C1 segment of cervical spinal cord (tissue), 14 donors: ENCODE measurements around the gene PCDHA12.
"Not testable (repeated sequence)": the region's sequence is repeated elsewhere in the genome, so short reads cannot be mapped to it uniquely, and the experiment has no call there.

Experiments
- DNase-seq, 14 donors: peaks; one replicate each; lab custom pipeline; 2025; lab: John Stamatoyannopoulos, UW

The PCDHA12 gene

DNA sequence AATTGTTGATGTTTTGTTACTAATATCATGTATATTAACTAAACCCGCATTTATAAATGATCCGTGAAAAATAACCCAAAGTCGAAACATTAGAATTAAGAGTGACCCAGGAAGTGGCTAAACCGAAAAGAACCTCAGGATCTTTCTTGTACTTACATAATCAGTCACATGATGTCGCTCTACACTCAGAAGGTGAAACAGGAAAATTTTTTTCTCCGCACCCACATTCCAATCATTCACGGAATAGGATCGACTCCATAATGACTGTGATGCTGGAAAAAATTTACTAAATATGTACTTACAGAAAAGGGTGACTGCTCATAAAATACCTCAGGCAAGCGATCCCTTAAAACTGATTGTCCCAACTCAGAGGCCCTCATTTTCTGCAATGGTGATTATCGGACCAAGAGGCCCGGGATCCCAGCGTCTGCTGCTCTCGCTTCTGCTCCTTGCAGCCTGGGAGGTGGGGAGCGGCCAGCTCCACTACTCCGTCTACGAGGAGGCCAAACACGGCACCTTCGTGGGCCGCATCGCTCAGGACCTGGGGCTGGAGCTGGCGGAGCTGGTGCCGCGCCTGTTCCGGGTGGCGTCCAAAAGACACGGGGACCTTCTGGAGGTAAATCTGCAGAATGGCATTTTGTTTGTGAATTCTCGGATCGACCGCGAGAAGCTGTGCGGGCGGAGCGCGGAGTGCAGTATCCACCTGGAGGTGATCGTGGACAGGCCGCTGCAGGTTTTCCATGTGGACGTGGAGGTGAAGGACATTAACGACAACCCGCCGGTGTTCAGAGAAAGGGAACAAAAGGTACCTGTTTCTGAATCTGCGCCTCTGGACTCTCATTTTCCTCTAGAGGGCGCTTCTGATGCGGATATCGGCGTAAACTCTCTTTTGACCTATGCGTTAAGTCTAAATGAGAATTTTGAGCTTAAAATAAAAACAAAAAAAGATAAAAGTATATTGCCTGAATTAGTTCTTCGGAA, at the start of gene PCDHA12:
PCDHA12 (plus strand) TSS at position 224 of the 981 bp plus-strand sequence; CDS start at position 389, 165 bp downstream.
- peak in 1 of 14 donors; percentile 30 for DNase-seq

DNA sequence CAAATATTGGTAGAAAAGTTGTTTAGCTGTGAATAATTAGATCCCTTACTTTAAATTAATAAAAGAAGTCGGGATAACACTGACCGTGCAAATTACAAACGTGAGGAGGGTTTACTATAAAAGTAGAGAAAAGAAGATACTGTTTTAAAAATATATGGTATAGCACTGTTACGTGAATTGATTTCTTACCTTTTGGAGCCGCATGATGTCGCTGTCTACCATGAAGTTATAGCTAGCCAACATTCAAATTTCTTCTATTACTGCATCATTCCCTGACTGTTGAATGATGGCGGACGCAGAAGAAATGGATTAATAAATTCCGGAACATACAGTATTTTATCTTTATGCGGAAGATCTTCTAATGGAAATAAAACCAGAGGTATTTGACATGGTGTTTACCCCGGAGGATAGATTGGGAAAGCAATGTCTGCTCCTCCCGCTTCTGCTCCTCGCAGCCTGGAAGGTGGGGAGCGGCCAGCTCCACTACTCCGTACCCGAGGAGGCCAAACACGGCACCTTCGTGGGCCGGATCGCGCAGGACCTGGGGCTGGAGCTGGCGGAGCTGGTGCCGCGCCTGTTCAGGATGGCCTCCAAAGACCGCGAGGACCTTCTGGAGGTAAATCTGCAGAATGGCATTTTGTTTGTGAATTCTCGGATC, 47.3 kb upstream of the PCDHA12 start, which contains the start of gene PCDHA6:
PCDHA6 (plus strand) TSS at position 257 of the 658 bp plus-strand sequence; CDS start at position 389, 132 bp downstream.
- DNase-seq = peak in 1 of 14 donors; percentile 17

DNA sequence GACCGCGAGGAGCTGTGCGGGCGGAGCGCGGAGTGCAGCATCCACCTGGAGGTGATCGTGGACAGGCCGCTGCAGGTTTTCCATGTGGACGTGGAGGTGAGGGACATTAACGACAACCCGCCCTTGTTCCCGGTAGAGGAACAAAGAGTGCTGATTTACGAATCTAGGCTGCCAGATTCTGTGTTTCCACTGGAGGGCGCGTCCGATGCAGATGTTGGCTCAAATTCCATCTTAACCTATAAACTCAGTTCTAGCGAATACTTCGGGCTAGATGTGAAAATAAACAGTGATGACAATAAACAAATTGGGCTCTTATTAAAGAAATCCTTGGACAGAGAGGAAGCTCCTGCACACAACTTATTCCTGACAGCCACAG, 46.8 kb upstream of the PCDHA12 start:
- no peak for DNase-seq

- DNase-seq = not testable (repeated sequence)
Measured at GRCh38 chr5:140829511-140830501, 45.3 kb upstream of the PCDHA12 start.

- DNase-seq = peak in 1 of 14 donors; percentile 1
Measured at GRCh38 chr5:140833993-140834392, 41.1 kb upstream of the PCDHA12 start, which contains the start of gene PCDHA7. PCDHA7 (plus strand) TSS chr5:140834269; CDS start chr5:140834384, 115 bp downstream.

DNA sequence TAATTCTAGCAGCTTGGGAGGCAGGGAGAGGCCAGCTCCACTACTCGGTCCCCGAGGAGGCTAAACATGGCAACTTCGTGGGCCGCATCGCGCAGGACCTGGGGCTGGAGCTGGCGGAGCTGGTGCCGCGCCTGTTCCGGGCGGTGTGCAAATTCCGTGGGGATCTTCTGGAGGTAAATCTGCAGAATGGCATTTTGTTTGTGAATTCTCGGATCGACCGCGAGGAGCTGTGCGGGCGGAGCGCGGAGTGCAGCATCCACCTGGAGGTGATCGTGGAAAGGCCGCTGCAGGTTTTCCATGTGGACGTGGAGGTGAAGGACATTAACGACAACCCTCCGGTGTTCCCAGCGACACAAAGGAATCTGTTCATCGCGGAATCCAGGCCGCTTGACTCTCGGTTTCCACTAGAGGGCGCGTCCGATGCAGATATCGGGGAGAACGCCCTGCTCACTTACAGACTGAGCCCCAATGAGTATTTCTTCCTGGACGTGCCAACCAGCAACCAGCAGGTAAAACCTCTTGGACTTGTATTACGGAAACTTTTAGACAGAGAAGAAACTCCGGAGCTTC, 40.6 kb upstream of the PCDHA12 start:
- DNase-seq = peak in 1 of 14 donors; percentile 2

GRCh38 chr5:140835622-140836510, 39.2 kb upstream of the PCDHA12 start:
- no peak for DNase-seq

- peak in 2 of 14 donors; percentile 2 to 11 for DNase-seq
Measured at GRCh38 chr5:140840978-140841962, 33.8 kb upstream of the PCDHA12 start, which contains the start of gene PCDHA8. PCDHA8 (plus strand) TSS chr5:140841187; CDS start chr5:140841322, 135 bp downstream.

- DNase-seq = no peak
Measured at GRCh38 chr5:140842798-140843733, 32.0 kb upstream of the PCDHA12 start.

GRCh38 chr5:140848139-140849102, 26.7 kb upstream of the PCDHA12 start, which contains the start of gene PCDHA9:
PCDHA9 (plus strand) TSS chr5:140848382; CDS start chr5:140848496, 114 bp downstream.
- DNase-seq = peak in 1 of 14 donors; percentile 19

GRCh38 chr5:140849831-140850634, 25.1 kb upstream of the PCDHA12 start:
- DNase-seq = not testable (repeated sequence)

DNA sequence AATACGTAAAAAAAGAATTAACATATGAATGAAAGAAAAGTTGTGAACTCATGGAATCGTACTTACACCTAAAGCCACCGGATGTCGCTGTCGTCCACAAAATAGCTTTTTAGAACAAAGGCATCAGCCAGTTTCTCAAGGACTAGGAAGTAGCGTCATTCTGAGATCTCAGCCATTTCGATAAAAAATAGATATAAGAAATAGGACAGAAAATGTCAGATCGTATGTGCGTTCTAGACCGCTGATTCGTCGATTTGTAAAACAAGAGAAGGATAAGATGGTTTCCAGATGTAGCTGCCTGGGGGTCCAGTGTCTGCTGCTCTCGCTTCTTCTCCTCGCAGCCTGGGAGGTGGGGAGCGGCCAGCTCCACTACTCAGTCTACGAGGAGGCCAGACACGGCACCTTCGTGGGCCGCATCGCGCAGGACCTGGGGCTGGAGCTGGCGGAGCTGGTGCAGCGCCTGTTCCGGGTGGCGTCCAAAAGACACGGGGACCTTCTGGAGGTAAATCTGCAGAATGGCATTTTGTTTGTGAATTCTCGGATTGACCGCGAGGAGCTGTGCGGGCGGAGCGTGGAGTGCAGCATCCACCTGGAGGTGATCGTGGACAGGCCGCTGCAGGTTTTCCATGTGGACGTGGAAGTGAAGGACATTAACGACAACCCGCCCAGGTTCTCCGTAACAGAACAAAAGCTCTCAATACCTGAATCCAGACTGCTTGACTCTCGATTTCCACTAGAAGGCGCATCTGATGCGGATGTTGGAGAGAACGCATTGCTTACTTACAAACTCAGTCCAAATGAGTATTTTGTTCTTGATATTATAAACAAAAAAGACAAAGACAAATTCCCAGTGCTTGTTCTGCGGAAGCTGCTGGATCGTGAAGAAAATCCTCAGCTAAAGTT, 19.1 kb upstream of the PCDHA12 start, which contains the start of gene PCDHA10:
PCDHA10 (plus strand) TSS at position 126 of the 903 bp plus-strand sequence; CDS start at position 278, 152 bp downstream.
- peak in 1 of 14 donors; percentile 6 for DNase-seq

DNA sequence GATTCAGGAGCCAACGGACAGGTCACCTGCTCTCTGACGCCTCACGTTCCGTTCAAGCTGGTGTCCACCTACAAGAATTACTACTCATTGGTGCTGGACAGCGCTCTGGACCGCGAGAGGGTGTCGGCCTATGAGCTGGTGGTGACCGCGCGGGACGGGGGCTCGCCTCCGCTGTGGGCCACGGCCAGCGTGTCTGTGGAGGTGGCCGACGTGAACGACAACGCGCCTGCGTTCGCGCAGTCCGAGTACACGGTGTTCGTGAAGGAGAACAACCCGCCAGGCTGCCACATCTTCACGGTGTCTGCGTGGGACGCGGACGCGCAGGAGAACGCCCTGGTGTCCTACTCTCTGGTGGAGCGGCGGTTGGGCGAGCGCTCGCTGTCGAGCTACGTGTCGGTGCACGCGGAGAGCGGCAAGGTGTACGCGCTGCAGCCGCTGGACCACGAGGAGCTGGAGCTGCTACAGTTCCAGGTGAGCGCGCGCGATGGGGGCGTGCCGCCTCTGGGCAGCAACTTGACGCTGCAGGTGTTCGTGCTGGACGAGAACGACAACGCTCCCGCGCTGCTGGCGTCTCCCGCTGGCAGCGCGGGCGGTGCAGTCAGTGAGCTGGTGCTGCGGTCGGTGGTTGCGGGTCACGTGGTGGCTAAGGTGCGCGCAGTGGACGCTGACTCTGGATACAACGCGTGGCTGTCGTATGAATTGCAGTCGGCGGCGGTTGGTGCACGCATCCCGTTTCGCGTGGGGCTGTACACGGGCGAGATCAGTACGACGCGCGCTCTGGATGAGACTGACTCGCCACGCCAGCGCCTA, 17.7 kb upstream of the PCDHA12 start:
- no peak for DNase-seq
